ENCODE measurements around the gene KLHDC10.

KLHDC10 gene

DNA sequence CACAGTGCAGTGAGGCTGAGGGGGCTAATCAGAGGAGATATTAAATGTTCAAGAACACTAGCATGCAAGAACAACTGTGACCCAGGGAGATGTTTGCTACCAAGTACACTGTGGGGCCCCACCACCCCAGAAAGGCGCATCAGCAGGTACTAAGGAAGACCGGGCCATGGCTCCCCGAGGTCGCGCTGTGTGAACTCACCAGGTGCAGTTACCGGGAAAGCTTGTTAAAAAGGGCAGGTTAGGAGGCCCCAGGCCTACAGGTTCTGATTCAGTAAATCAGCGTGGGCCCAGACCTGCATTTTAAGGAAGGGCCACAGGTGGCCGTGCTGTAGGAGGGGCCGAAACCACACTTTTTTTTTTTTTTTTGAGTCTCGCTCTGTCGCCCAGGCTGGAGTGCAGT lies 80.3 kb downstream of the KLHDC10 start:
- H3K9me3 ChIP-seq = no peaks in the 10 kb centered on the region
- H3K4me3 ChIP-seq (ENCODE audit: low read depth, low read length) = no peak overlapping the region
- peaks cover 9% of the 10 kb centered on the region for H3K4me1 ChIP-seq
- no peak for DNase-seq
- no peaks in the 10 kb centered on the region for H3K36me3 ChIP-seq
- TF ChIP-seq, protein P1, sequence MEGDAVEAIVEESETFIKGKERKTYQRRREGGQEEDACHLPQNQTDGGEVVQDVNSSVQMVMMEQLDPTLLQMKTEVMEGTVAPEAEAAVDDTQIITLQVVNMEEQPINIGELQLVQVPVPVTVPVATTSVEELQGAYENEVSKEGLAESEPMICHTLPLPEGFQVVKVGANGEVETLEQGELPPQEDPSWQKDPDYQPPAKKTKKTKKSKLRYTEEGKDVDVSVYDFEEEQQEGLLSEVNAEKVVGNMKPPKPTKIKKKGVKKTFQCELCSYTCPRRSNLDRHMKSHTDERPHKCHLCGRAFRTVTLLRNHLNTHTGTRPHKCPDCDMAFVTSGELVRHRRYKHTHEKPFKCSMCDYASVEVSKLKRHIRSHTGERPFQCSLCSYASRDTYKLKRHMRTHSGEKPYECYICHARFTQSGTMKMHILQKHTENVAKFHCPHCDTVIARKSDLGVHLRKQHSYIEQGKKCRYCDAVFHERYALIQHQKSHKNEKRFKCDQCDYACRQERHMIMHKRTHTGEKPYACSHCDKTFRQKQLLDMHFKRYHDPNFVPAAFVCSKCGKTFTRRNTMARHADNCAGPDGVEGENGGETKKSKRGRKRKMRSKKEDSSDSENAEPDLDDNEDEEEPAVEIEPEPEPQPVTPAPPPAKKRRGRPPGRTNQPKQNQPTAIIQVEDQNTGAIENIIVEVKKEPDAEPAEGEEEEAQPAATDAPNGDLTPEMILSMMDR (IDR thresholded peaks at IDR 0.05; ENCODE audit: low read depth, low read length) = no peak
- no peaks in the 10 kb centered on the region for H3K27me3 ChIP-seq

DNA sequence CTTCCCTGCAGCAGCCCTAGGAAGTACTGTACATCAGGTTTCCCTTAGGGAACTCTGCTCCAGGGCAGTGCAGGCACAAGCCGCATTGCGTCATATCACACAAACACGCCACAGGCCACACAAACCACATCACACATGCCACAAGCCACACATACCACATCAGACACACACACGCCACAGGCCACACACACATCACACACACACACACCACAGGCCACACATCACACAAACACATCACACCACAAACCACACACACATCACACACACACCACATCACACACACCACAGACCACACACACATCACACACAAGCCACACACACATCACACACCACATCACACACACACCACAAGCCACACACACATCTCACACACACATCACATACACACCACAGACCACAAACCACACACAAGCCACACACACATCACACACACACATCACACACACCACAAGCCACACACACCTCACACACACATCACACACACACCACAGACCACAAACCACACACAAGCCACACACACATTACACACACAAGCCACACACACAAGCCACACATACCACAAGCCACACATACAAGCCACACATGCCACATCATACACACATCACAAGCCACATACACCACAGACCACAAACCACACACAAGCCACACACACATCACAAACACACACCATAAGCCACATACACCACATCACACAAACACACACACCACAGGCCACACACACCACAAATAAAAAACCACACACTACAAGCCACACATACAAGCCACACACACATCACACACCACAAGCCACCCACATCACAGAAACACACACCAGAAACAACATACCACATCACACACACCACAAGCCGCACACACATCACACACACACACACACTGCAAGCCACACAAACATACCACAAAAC lies 81.5 kb downstream of the KLHDC10 start:
- H3K4me1 ChIP-seq = peaks cover 9% of the 10 kb centered on the region
- H3K9me3 ChIP-seq = peaks cover 3% of the 10 kb centered on the region; the same call in 1 of the 2 replicates
- TF ChIP-seq, protein P1 (IDR thresholded peaks at IDR 0.05; ENCODE audit: low read depth, low read length) = no peak
- H3K4me3 ChIP-seq (ENCODE audit: low read depth, low read length) = no peak overlapping the region
- DNase-seq = no peak
- no peaks in the 10 kb centered on the region for H3K27me3 ChIP-seq
- no peaks in the 10 kb centered on the region for H3K36me3 ChIP-seq

DNA sequence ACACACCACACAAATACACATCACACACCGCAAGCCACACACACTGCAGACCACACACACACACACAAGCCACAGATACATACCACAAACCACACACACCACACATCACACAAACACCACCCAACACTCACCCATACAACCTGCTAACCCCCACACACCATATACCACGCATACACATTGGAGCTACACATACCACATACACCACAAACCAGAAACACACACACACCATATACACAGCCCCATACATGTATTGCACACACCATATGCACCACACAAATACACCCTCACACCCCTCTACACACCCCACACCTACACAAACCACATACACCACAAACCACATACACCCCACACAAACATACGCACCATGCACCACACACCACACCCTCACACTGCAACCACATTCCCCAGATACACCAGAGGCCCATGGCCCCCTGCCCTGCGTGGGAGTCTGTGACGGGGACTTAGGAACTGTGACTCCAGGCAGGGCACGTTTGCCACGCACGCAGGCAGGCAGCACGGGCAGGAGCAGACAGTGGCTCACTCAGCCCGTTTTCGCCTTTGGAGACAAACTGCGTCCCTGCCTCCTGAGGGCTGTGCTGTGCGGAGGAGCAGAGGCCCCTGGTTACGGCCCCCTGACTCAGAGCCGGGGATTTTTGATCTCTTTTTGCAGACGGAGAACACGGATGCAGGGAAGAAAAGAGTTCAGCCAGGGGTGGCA lies 82.3 kb downstream of the KLHDC10 start:
- Histone ChIP-seq H3K27me3 (no peaks in the 10 kb centered on the region), H3K4me1 (peaks cover 9% of the 10 kb centered on the region), H3K4me3 (ENCODE audit: low read depth, low read length) (no peak overlapping the region), H3K36me3 (no peaks in the 10 kb centered on the region), H3K9me3 (peaks cover 3% of the 10 kb centered on the region; the same call in 1 of the 2 replicates)
- DNase-seq = no peak
- TF ChIP-seq, protein P1 (IDR thresholded peaks at IDR 0.05; ENCODE audit: low read depth, low read length) = no peak

DNA sequence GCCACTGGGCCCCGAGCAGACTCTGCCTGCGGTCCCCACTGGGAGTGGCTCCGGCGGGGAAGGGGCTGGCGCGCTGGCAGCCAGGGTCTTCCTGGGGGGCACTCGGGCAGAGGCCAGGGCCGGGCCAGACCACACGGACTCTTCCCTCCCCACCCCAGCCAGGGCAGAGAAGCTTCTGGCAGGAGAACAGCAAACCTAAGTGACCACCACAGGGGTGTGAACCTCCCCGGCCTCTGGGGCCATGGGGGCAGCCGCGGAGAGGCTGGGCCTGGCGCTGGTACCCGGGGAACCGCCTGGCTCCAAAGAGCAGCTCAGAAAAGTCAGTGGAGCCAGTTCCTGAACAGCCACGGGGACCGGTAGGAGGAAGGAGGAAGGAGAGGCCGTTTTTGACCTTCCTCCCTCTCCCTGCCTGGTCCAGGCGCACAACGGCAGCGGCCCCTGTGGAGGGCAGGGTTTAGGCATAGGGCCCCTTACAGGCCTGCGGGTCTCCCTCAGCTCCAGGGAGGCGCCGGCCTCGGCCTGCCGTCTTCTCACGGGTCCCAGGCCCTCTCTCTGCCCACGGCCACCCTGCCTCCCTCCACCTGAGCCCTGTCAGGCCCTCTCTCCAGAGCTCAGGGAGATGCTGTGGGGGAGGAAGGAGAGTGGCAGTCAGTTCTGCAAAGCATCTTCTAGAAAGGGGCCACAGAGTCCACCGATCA lies 83.0 kb downstream of the KLHDC10 start:
- no peak for DNase-seq
- no peaks in the 10 kb centered on the region for H3K27me3 ChIP-seq
- no peak overlapping the region for H3K4me3 ChIP-seq (ENCODE audit: low read depth, low read length)
- TF ChIP-seq, protein P1 (IDR thresholded peaks at IDR 0.05; ENCODE audit: low read depth, low read length) = no peak
- no peaks in the 10 kb centered on the region for H3K36me3 ChIP-seq
- H3K4me1 ChIP-seq = peaks cover 9% of the 10 kb centered on the region
- peaks cover 3% of the 10 kb centered on the region; the same call in 1 of the 2 replicates for H3K9me3 ChIP-seq

DNA sequence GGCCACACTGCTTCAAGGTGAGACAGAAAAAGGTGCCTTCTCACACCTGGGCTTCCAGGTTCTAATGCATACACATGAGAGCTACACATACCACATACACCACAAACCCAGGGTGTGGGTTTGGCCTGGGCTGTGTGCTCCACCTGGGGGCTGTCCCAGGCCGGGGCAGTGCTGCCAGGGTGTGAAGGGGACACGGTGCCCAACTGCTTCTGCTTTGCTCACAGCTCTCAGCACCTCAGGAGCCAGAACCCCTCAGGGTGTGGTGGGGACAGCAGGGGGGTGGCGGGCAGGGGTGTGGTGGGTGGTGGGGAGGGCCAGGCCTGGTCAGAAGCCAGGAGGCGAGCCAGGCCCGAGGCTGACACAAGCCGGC lies 83.8 kb downstream of the KLHDC10 start:
- Histone ChIP-seq H3K4me3 (ENCODE audit: low read depth, low read length) (no peak overlapping the region), H3K9me3 (peaks cover 3% of the 10 kb centered on the region; the same call in 1 of the 2 replicates), H3K4me1 (peaks cover 9% of the 10 kb centered on the region), H3K27me3 (no peaks in the 10 kb centered on the region), H3K36me3 (no peaks in the 10 kb centered on the region)
- TF ChIP-seq, protein P1 (IDR thresholded peaks at IDR 0.05; ENCODE audit: low read depth, low read length) = no peak
- DNase-seq = no peak
